IMR-90 (cell line): ENCODE results near the gene RPN2. TPM values are rescaled to one million over a fixed set of nuclear protein-coding genes. Genes with fewer than 3 reads are reported as not detected.

Experiments
- ATAC-seq: fragments of 200-7000 bp; cut with Tn5 transposase; 2 replicates; pipeline ENCODE4 v1.9.1; 2020; ENCODE audit warnings: low read depth, mild to moderate bottlenecking, moderate library complexity
- BruUV-seq: library from RNA; stranded (reverse); fragments of 400-500 nt; replicated peaks from 2 replicates; lab custom pipeline; 2021; lab: Mats Ljungman, UMichigan
- CTCF ChIA-PET: fragments of 300-600 bp; formaldehyde crosslinking; extraction: SDS; loops from one replicate; lab custom pipeline; 2021; ENCODE audit warnings: antibody characterized with exemption; lab: Yijun Ruan, JAX
- POLR2A ChIA-PET: fragments of 300-600 bp; sonication (Branson Sonifier 250); formaldehyde crosslinking; loops from one replicate; lab custom pipeline; 2022; ENCODE audit warnings: antibody characterized with exemption; ENCODE audit not compliant: unreplicated experiment; lab: Charles Lee
- DNase-seq: peaks from one replicate; pipeline ENCODE4 v3.0.0; 2013
- H2AFZ ChIP-seq: replicated peaks from 2 replicates; pipeline ENCODE3; 2013; ENCODE audit warnings: low read length, mild to moderate bottlenecking; ENCODE audit not compliant: poor library complexity
- H2AK5ac ChIP-seq: 2 replicates; pipeline ENCODE4 v1.6.1; 2013; ENCODE audit warnings: low read depth, low read length, inconsistent platforms
- H2AK9ac ChIP-seq: replicated peaks from 2 replicates; pipeline ENCODE3; 2013; ENCODE audit warnings: mild to moderate bottlenecking, low read depth, low read length, moderate library complexity; ENCODE audit not compliant: poor library complexity
- H2BK120ac ChIP-seq: 2 replicates; pipeline ENCODE4 v1.6.1; 2013; ENCODE audit warnings: low read depth, low read length, inconsistent platforms
- H2BK15ac ChIP-seq: 3 replicates; pipeline ENCODE4 v1.6.1; 2013; ENCODE audit warnings: low read depth, low read length, inconsistent platforms
- H2BK20ac ChIP-seq: 2 replicates; pipeline ENCODE4 v1.6.1; 2013; ENCODE audit warnings: low read depth, mild to moderate bottlenecking, inconsistent platforms, low read length, moderate library complexity
- H2BK5ac ChIP-seq: 2 replicates; pipeline ENCODE4 v1.6.1; 2013; ENCODE audit warnings: mild to moderate bottlenecking, low read depth, low read length, inconsistent platforms; ENCODE audit not compliant: poor library complexity, severe bottlenecking
- H3K14ac ChIP-seq: replicated peaks from 2 replicates; pipeline ENCODE4 v1.6.1; 2013; ENCODE audit warnings: low read depth, low read length, inconsistent platforms
- H3K18ac ChIP-seq: 2 replicates; pipeline ENCODE4 v1.6.1; 2013; ENCODE audit warnings: low read depth, low read length, control low read depth
- H3K23ac ChIP-seq: 2 replicates; pipeline ENCODE4 v1.6.1; 2013; ENCODE audit warnings: low read depth, low read length, inconsistent platforms
- H3K27ac ChIP-seq: 2 replicates; pipeline ENCODE4 v1.5.1; 2013; ENCODE audit warnings: mild to moderate bottlenecking, control low read depth, low read length; ENCODE audit not compliant: insufficient read depth
- H3K27me3 ChIP-seq: 2 replicates; pipeline ENCODE4 v1.6.1; 2013; ENCODE audit warnings: low read length; ENCODE audit not compliant: control insufficient read depth, insufficient read depth
- H3K36me3 ChIP-seq: 2 replicates; pipeline ENCODE4 v1.6.1; 2013; ENCODE audit warnings: low read length, mixed read lengths; ENCODE audit not compliant: control insufficient read depth, insufficient read depth
- H3K4ac ChIP-seq: 2 replicates; pipeline ENCODE4 v1.6.1; 2013; ENCODE audit warnings: low read depth, low read length, inconsistent platforms
- H3K4me1 ChIP-seq: 2 replicates; pipeline ENCODE4 v1.6.1; 2013; ENCODE audit warnings: low read length, mixed read lengths; ENCODE audit not compliant: control insufficient read depth, insufficient read depth
- H3K4me2 ChIP-seq: 2 replicates; pipeline ENCODE4 v1.6.1; 2013; ENCODE audit warnings: low read depth, mild to moderate bottlenecking, control low read depth, low read length, moderate library complexity
- H3K4me3 ChIP-seq: 2 replicates; pipeline ENCODE4 v1.5.1; 2013; ENCODE audit warnings: low read depth, mild to moderate bottlenecking, control low read depth, low read length, moderate library complexity; ENCODE audit not compliant: insufficient read depth
- H3K56ac ChIP-seq: 2 replicates; pipeline ENCODE4 v1.6.1; 2013; ENCODE audit warnings: low read length, inconsistent platforms; ENCODE audit not compliant: insufficient read depth; ENCODE audit errors: extremely low read depth
- H3K79me1 ChIP-seq, 2 experiments: 2 replicates each; pipeline ENCODE4 v1.6.1; 2013; ENCODE audit warnings: low read length in 2 of 2, inconsistent platforms in 1 of 2, low read depth in 1 of 2
- H3K9ac ChIP-seq: 2 replicates; pipeline ENCODE4 v1.6.1; 2013; ENCODE audit warnings: low read depth, low read length, control low read depth
- H3K9me1 ChIP-seq: 2 replicates; pipeline ENCODE4 v1.6.1; 2013; ENCODE audit warnings: low read length, inconsistent platforms; ENCODE audit not compliant: insufficient read depth
- H3K9me3 ChIP-seq: 2 replicates; pipeline ENCODE4 v1.6.1; 2013; ENCODE audit warnings: low read length; ENCODE audit not compliant: control insufficient read depth, insufficient read depth
- H4K20me1 ChIP-seq: 2 replicates; pipeline ENCODE4 v1.6.1; 2013; ENCODE audit warnings: low read length, inconsistent platforms; ENCODE audit not compliant: insufficient read depth
- H4K5ac ChIP-seq: 2 replicates; pipeline ENCODE4 v1.6.1; 2013; ENCODE audit warnings: mild to moderate bottlenecking, low read depth, low read length, control low read depth
- H4K8ac ChIP-seq, 2 experiments: 2 replicates each; pipeline ENCODE4 v1.6.1; 2013; ENCODE audit warnings: low read depth in 2 of 2, low read length in 2 of 2, control low read depth in 1 of 2, inconsistent platforms in 1 of 2
- H4K91ac ChIP-seq: 2 replicates; pipeline ENCODE4 v1.6.1; 2013; ENCODE audit warnings: low read depth, low read length, inconsistent platforms; ENCODE audit not compliant: insufficient read depth
- MAZ ChIP-seq: IDR thresholded peaks from 2 replicates; pipeline ENCODE4 v1.6.1; 2012; ENCODE audit warnings: low read depth, mild to moderate bottlenecking, low read length, improper control_type of control experiment, moderate library complexity, borderline replicate concordance
- MXI1 ChIP-seq: IDR thresholded peaks from 2 replicates; pipeline ENCODE4 v1.6.1; 2012; ENCODE audit warnings: low read depth, mild to moderate bottlenecking, low read length, moderate library complexity, borderline replicate concordance
- RFX5 ChIP-seq: IDR thresholded peaks from 2 replicates; pipeline ENCODE4 v1.8.0; 2012; ENCODE audit warnings: low read depth, mild to moderate bottlenecking, low read length, moderate library complexity
- WGBS, 2 experiments: methylation state at CpG; one replicate each; pipeline versions ENCODE4 v1.1.5 to v1.1.7; 2013; ENCODE audit warnings: missing lambda C conversion rate in 2 of 2; ENCODE audit not compliant: insufficient read length in 1 of 2; ENCODE audit errors: extremely low coverage in 2 of 2; 5-methylcytosine and 5-hydroxymethylcytosine counted together
- dilution Hi-C: fragments of 300-500 bp; cut with HindIII; formaldehyde crosslinking; loops from one replicate; pipeline ENCODE4 v1.14.3; 2018; ENCODE audit warnings: low sequenced_read_pairs; ENCODE audit not compliant: unreplicated experiment
- in situ Hi-C: fragments of 300-500 bp; cut with MboI; formaldehyde crosslinking; loops from 3 replicates; pipeline ENCODE4 v1.14.3; 2019; ENCODE audit warnings: low sequenced_read_pairs, inconsistent platforms, mixed read lengths
- intact Hi-C: fragments of 100-400 bp; cut with micrococcal nuclease; formaldehyde crosslinking; loops from 2 replicates; pipeline ENCODE4 v1.10.0; 2022
- polyA plus RNA-seq, 3 experiments: library from polyadenylated mRNA; depleted of rRNA; stranded (reverse); fragments of >200 nt; gene quantifications; 2 replicates each; pipeline ENCODE4 v1.2.3, GENCODE V29; 2012; ENCODE audit warnings: low replicate concordance in 1 of 3
- total RNA-seq: library from RNA; depleted of rRNA; stranded (reverse); fragments of >200 nt; gene quantifications from 2 replicates; pipeline ENCODE4 v1.2.3, GENCODE V29; 2012
- TF ChIP-seq, protein P1 (sequence below): fragments of 150-350 bp; IDR thresholded peaks from 2 replicates; pipeline ENCODE4 v1.6.1; 2017; ENCODE audit warnings: mild to moderate bottlenecking, antibody characterized with exemption, low read length, low read depth

Gene RPN2
- total and polyA plus RNA-seq, 2 of the 4 experiments (the other 2 are of a cell fraction): 305 to 481 TPM

- H3K27me3 ChIP-seq: no peaks in the 10 kb centered on the region
- ATAC-seq (no peak), DNase-seq (peak; percentile 21)
- no peak overlapping the region for H3K4me3 ChIP-seq
- H2BK15ac ChIP-seq: no peak overlapping the region
- TF ChIP-seq MAZ (no peak), RFX5 (no peak), MXI1 (no peak)
- TF ChIP-seq, protein P1, sequence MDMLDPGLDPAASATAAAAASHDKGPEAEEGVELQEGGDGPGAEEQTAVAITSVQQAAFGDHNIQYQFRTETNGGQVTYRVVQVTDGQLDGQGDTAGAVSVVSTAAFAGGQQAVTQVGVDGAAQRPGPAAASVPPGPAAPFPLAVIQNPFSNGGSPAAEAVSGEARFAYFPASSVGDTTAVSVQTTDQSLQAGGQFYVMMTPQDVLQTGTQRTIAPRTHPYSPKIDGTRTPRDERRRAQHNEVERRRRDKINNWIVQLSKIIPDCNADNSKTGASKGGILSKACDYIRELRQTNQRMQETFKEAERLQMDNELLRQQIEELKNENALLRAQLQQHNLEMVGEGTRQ: no peak
- no peak overlapping the region for H4K91ac ChIP-seq
- H2AFZ ChIP-seq: no peak overlapping the region
- H4K5ac ChIP-seq: no peak overlapping the region
- intact Hi-C loops: no loop called here
- ChIA-PET CTCF (no interaction called here), POLR2A (no interaction called here)
- no peak overlapping the region for H4K8ac ChIP-seq
- no peaks in the 10 kb centered on the region for H4K20me1 ChIP-seq
- H3K18ac ChIP-seq: no peak overlapping the region
- no peak overlapping the region for H2BK5ac ChIP-seq
- H2BK120ac ChIP-seq: no peak overlapping the region
- H3K14ac ChIP-seq: no peak overlapping the region
- H3K9me3 ChIP-seq: no peaks in the 10 kb centered on the region
- H3K4ac ChIP-seq: no peak overlapping the region
- H3K4me2 ChIP-seq: no peak overlapping the region
- WGBS, 2 experiments: 91% methylated on average over 3 of the region's 3 CpGs; no CpG with 5 or more reads in 1 of the 2 experiments
- H2AK5ac ChIP-seq: no peak overlapping the region
- H3K27ac ChIP-seq: no peak overlapping the region
- H3K9me1 ChIP-seq: no peaks in the 10 kb centered on the region; the same call in 1 of the 2 replicates
- no peak overlapping the region for H3K9ac ChIP-seq
- in situ Hi-C loops: no loop called here
- H3K36me3 ChIP-seq: peaks cover 60% of the 10 kb centered on the region
- no TSS peak for BruUV-seq
- no peak overlapping the region for H3K56ac ChIP-seq
- peaks cover 10% of the 10 kb centered on the region in 2 experiments for H3K79me1 ChIP-seq
- H3K23ac ChIP-seq: no peak overlapping the region
- dilution Hi-C loops: no loop called here
- H2BK20ac ChIP-seq: no peak overlapping the region
- peaks cover 2% of the 10 kb centered on the region; the same call in 1 of the 2 replicates for H3K4me1 ChIP-seq
- H2AK9ac ChIP-seq: no peak overlapping the region
Measured at GRCh38 chr20:37226889-37227288, 47.8 kb downstream of the RPN2 start.
